NCI-H128 (cell line): ENCODE data around the gene CCDC188.

Experiments used
- DNase-seq: peaks from one replicate; lab custom pipeline; 2025; ENCODE audit not compliant: unreplicated experiment; lab: John Stamatoyannopoulos, UW

CCDC188 gene

DNA sequence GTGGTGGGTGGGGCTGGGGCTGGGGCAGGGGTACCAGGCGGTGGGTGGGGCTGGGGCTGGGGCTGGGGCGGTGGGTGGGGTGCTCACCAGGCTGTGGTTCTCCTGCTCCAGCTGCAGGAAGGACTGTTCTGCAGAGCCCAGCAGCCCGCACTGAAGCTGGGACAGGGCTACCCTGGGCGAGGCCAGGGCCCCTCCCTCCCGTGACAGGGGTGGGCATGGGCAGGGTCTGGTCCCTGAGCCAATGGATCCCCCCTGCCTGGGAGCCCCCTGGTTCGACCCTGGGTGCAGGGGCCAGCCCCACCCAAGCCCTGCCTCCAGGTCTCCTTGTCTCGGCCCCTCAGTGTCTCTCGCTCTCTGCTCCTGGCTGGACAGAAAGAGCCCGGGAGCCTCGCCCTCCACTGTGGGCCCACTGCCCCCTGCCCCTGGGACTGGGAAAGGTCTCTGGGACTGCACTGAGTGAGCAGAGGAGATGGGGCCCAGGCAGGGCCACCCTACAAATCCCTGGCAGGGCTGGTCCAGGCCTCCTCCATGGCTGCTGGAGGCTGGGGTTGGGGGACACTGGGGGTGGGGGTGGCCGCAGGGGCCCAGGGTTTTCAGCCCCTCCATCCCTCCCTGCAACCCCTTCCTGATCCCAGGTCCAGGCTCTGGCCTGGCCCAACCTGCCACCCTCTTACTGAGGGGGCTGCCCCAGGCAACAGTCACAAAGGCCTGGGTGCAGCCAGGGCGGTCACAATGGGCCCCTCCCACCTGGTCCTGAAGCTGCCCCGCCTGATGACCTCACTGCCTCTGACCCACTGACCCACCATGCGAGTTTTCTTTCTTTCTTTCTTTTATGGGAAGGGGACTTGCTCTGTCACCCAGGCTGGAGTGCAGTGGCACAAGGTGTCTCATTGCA is at the start of gene CCDC188:
Gene CCDC188 (minus strand): TSS at position 675 of the 895 bp plus-strand sequence. CDS start 69 bp downstream, at position 606.
- DNase-seq: no peak

DNA sequence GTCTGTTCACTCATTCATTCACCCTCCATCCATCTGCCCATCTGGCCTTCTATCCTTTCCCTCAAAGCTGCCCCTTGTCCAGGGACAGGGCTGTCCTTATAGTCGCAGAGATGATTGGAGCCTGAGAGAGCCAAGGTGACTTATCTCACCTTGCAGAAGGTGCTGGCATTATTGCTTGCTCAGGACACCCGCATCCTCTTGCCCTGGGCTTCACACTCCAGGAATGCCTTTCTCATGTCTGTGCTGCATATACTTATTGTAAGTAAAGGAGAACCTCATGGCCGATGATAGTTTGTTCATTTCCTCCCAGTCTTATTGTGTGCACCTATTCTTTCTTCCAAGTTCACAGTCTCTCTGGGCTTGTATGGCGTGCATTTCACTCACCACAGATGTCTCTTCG is 49.1 kb upstream of the CCDC188 start:
- no peak for DNase-seq

- DNase-seq: no peak
These were observed 48.6 kb upstream of the CCDC188 start for GRCh38 chr22:20199413-20199842.

GRCh38 chr22:20198557-20199319 is 47.9 kb upstream of the CCDC188 start:
- DNase-seq: no peak

DNA sequence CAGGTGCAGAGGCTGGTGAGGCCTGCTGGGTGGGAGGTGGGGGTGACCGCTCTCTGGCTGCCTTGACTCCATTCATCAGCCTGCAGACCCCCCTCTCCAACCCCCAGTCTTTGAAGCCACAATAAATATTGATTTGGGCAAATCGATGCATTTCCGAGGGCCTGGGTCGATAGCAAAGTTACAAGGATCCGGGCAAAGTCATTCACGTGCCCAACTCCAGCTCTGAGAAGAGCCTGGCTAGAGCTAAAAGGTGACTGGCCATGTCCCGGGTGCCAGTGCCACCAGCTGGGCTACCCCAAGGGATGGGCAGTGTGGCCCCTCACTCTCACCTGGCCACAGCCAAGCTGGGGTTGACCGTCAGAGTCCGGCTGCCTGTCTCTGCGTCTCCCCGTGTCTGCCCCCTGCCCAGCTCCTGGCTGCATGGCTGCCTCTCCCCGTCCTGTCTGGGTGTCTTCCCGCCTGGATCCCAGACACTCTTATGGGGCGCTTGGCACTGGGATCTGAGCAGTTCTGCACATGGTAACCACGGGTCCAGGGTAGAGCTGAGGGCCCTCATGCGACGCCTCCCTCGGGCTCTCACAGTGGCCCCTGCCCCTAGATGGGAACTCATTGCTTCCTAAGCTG is 46.7 kb upstream of the CCDC188 start:
- no peak for DNase-seq

GRCh38 chr22:20196094-20196842 is 45.4 kb upstream of the CCDC188 start:
- no peak for DNase-seq

GRCh38 chr22:20194681-20195593 is 44.1 kb upstream of the CCDC188 start:
- no peak for DNase-seq

DNA sequence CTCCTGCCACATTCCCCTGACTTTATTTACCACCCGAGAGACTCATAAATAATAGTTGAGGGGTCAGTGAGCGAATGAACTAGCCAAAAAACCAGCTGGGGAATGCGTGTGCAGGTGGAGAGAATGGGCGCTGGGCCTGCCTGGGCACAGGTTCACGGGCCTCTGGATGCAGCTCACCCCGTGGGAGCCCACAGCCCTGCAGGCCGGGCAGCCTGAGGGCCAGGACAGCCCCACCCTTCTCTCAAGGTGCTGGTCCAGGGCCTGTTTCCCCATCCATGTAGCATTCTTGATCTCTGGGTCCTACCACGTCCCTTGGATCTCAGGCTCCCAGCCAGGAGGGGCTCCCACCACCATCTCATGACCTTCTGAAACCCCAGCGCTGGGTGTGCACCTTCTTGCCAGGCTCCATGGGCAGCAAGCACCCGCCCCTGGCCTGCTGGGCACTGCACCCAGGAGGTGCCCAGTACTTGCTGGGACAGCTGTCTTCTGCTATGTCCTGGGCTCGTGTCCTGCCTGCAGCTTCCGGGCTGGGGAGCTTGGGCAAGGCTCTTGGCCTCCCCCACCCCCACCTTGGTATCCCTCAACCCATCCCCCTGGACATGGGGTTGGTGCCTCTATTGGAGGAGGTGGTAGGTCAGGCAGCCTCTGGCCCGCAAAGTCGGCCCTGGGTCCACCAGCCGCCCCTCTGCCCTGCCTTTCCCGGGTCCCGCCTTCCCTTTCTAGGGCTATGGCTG is 43.1 kb upstream of the CCDC188 start:
- no peak for DNase-seq

DNA sequence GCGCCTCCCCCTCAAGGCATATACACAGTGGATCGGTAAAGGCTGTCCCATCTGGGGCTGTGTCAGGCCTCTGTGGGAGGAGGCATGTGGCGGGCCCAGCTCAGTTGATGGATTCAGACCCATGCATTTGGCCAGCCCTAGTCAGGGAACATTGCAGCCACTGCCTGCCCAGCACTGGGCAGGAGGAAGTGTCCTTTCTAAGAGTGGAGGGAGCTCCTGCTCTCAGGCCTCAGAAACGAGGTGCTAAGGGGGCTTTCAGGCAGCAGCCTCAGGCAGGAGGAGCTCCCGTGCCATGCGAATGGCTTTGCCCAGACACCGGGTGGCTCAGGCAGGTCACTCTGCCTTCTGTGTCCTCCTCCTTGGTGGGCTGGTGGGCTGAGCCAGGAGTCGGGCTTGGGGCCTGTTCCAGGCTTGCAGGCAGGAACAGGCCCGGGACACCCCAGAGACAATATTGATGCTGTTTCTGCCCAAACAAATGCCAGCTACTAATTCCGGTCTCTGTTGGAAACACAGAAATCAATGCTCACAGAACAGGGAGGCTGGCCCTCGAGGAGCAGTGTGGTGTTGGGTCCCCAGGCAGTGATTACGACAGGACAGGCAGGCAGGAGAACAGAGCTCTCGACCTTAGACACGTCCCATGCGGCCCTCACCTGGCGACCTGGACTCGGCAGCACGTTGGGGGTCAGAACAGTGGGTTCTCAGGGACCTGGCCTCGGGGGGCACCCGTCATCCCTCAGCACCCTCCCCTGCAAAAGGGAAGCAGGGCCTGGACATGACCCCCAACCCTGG is 42.3 kb upstream of the CCDC188 start:
- no peak for DNase-seq

- no peak for DNase-seq
These were observed 41.6 kb upstream of the CCDC188 start for GRCh38 chr22:20192293-20192971.

GRCh38 chr22:20191803-20192202 is 40.9 kb upstream of the CCDC188 start:
- DNase-seq: no peak

- DNase-seq: no peak
These were observed 40.2 kb upstream of the CCDC188 start for GRCh38 chr22:20191000-20191515.

GRCh38 chr22:20188567-20188877 is 37.7 kb upstream of the CCDC188 start:
- DNase-seq: no peak

GRCh38 chr22:20187777-20188566 is 37.1 kb upstream of the CCDC188 start:
- DNase-seq: no peak

- no peak for DNase-seq
These were observed 36.2 kb upstream of the CCDC188 start for GRCh38 chr22:20186871-20187546.

DNA sequence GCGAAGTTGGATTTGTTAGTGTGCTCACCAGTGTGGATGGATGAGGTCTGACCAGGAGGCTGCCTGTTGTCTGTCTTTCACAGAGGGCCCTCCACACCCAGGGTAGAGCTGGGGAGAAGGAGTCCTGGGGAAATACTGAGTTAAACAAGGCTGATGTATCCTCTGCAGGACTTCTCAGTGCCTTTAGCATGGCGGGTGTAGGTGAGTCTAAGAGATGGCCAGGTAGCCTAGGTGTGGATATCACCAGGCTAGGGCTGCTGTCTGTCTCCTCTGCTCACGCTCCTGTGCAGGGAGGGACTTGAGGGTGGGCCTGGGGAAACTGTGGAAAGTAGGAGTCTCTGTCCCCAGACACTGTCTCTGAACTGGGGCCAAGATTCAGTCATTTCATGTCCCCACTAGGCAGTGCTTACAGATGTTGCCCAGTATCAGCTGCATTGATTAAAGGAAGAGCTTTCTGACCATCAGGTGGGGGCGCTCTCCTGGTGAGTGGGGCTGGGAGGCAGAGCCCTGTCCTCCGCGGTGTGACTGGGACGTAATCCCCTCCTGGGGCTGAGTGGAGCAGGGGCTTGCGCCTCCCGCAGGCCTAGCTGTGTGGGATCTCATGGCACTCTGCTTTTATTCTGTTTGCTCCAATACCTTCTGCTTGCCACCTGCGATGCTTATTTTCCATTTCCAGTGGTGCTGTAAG is 35.5 kb upstream of the CCDC188 start:
- DNase-seq: no peak
